HCT116 (cell line): ENCODE data around the gene ZNF107. TPM values are rescaled to one million over a fixed set of nuclear protein-coding genes. Genes with fewer than 3 reads are reported as not detected.
A peak's percentile ranks its signal among the peaks of the same experiment; 100 is the strongest.

ENCODE experiments used
- ATAC-seq: fragments of 200-7000 bp; cut with Tn5 transposase; 2 replicates; pipeline ENCODE4 v1.9.1; 2020; ENCODE audit warnings: mild to moderate bottlenecking, moderate library complexity
- BruUV-seq: library from RNA; stranded (reverse); fragments of 400-500 nt; replicated peaks from 2 replicates; lab custom pipeline; 2021; lab: Mats Ljungman, UMichigan
- CTCF ChIA-PET: fragments of 300-600 bp; sonication (Branson Sonifier 250); formaldehyde crosslinking; loops from one replicate; lab custom pipeline; 2021; ENCODE audit warnings: antibody characterized with exemption; lab: Charles Lee
- POLR2A ChIA-PET: fragments of 300-600, 350-600 bp; sonication (Branson Sonifier 250); formaldehyde crosslinking; loops from one replicate; lab custom pipeline; 2021; ENCODE audit warnings: antibody characterized with exemption; lab: Charles Lee
- RAD21 ChIA-PET, 2 experiments: fragments of 300-600 bp; sonication (Branson Sonifier 250); formaldehyde crosslinking; loops; one replicate each; lab custom pipeline; 2023; ENCODE audit warnings: low total read pairs in 2 of 2; ENCODE audit not compliant: uncharacterized antibody in 2 of 2, unreplicated experiment in 2 of 2, low non-redundant PET in 1 of 2; lab: Charles Lee
- DNase-seq: peaks from one replicate; pipeline ENCODE4 v3.0.0-alpha.2; 2010; ENCODE audit warnings: low read depth, low spot score
- H2AFZ ChIP-seq: fragments of 200-600 bp; shearing (Covaris generic), sonication (generic); 2 replicates; pipeline ENCODE4 v1.6.1; 2017; ENCODE audit warnings: low read depth, mixed run types, mixed read lengths, antibody characterized with exemption, low read length; ENCODE audit not compliant: poor library complexity, severe bottlenecking
- H3K27ac ChIP-seq: 2 replicates; pipeline ENCODE4 v1.5.1; 2012; ENCODE audit warnings: low read depth, low read length
- H3K27me3 ChIP-seq: fragments of 200-600 bp; sonication (generic); 2 replicates; pipeline ENCODE4 v1.6.1; 2016; ENCODE audit warnings: mixed run types, low read length, mixed read lengths; ENCODE audit not compliant: insufficient read depth
- H3K36me3 ChIP-seq, 2 experiments: fragments of 200-500 bp in 1 of 2; fragments of 200-600 bp in 1 of 2; sonication (Bioruptor generic) in 1 of 2; sonication (generic) in 1 of 2; 2 replicates each; pipeline versions ENCODE4 v1.5.1 to v1.6.1; 2014 to 2016; ENCODE audit warnings: low read length in 2 of 2, inconsistent platforms in 1 of 2, mixed read lengths in 1 of 2, mixed run types in 1 of 2; ENCODE audit not compliant: insufficient read depth in 2 of 2, control insufficient read depth in 1 of 2
- H3K4me1 ChIP-seq, 2 experiments: fragments of 200-600 bp in 1 of 2; sonication (generic) in 1 of 2; 2 replicates each; pipeline versions ENCODE4 v1.5.1 to v1.6.1; 2012 to 2017; ENCODE audit warnings: low read length in 2 of 2, inconsistent platforms in 1 of 2, mild to moderate bottlenecking in 1 of 2, mixed read lengths in 1 of 2, mixed run types in 1 of 2, moderate library complexity in 1 of 2; ENCODE audit not compliant: insufficient read depth in 2 of 2, control insufficient read depth in 1 of 2
- H3K4me2 ChIP-seq: fragments of 200-600 bp; sonication (generic); 2 replicates; pipeline ENCODE4 v1.6.1; 2017; ENCODE audit warnings: mixed run types, low read length, mixed read lengths
- H3K4me3 ChIP-seq, 2 experiments: fragments of 200-600 bp in 1 of 2; sonication (generic) in 1 of 2; replicated peaks in 1 of 2; 2 replicates each; pipeline ENCODE4 v1.5.1; 2011 to 2016; ENCODE audit warnings: low read length in 2 of 2, control low read depth in 1 of 2, low read depth in 1 of 2, mild to moderate bottlenecking in 1 of 2, mixed read lengths in 1 of 2, mixed run types in 1 of 2
- H3K79me2 ChIP-seq: fragments of 200-600 bp; sonication (generic); 2 replicates; pipeline ENCODE4 v1.6.1; 2017; ENCODE audit warnings: mild to moderate bottlenecking, mixed run types, low read length, moderate library complexity, mixed read lengths; ENCODE audit not compliant: insufficient read depth
- H3K9ac ChIP-seq: fragments of 200-600 bp; sonication (generic); 2 replicates; pipeline ENCODE4 v1.6.1; 2016; ENCODE audit warnings: low read length, mixed read lengths
- H3K9me2 ChIP-seq: fragments of 200-600 bp; sonication (generic), shearing (Covaris generic); 2 replicates; pipeline ENCODE4 v1.6.1; 2017; ENCODE audit warnings: mixed run types, mild to moderate bottlenecking, moderate library complexity; ENCODE audit not compliant: insufficient read depth
- H3K9me3 ChIP-seq, 2 experiments: fragments of 200-500 bp in 1 of 2; fragments of 200-600 bp in 1 of 2; sonication (Bioruptor generic) in 1 of 2; sonication (generic) in 1 of 2; 2 replicates each; pipeline ENCODE4 v1.6.1; 2014 to 2017; ENCODE audit warnings: low read length in 2 of 2, mixed read lengths in 2 of 2, inconsistent platforms in 1 of 2, low read depth in 1 of 2, mild to moderate bottlenecking in 1 of 2, mixed run types in 1 of 2, moderate library complexity in 1 of 2; ENCODE audit not compliant: control insufficient read depth in 1 of 2, insufficient read depth in 1 of 2
- H4K20me1 ChIP-seq: fragments of 200-600 bp; sonication (generic), shearing (Covaris generic); 2 replicates; pipeline ENCODE4 v1.6.1; 2017; ENCODE audit warnings: mixed run types, mild to moderate bottlenecking, moderate library complexity; ENCODE audit not compliant: insufficient read depth
- CTCF ChIP-seq, 3 experiments: fragments of 200-600 bp in 1 of 3; sonication (generic) in 1 of 3; IDR thresholded peaks in 2 of 3; conservative IDR thresholded peaks in 1 of 3; 2 replicates each; pipeline ENCODE4 v1.5.1; 2012 to 2017; ENCODE audit warnings: low read depth in 2 of 3, low read length in 2 of 3, antibody characterized with exemption in 1 of 3, borderline replicate concordance in 1 of 3, control low read depth in 1 of 3, mild to moderate bottlenecking in 1 of 3, mixed read lengths in 1 of 3, mixed run types in 1 of 3, moderate library complexity in 1 of 3; ENCODE audit not compliant: insufficient read depth in 1 of 3
- ELF1 ChIP-seq: IDR thresholded peaks from 2 replicates; pipeline ENCODE4 v1.6.1; 2012; ENCODE audit warnings: low read depth, borderline replicate concordance
- EZH2 ChIP-seq: fragments of 200-600 bp; sonication (generic); IDR thresholded peaks from 2 replicates; pipeline ENCODE4 v1.6.1; 2017; ENCODE audit warnings: antibody characterized with exemption, mixed run types
- FOSL1 ChIP-seq: IDR thresholded peaks from 2 replicates; pipeline ENCODE4 v1.6.1; 2012; ENCODE audit warnings: low read depth
- JUND ChIP-seq: IDR thresholded peaks from 2 replicates; pipeline ENCODE4 v1.6.1; 2012
- MAX ChIP-seq: IDR thresholded peaks from 2 replicates; pipeline ENCODE4 v1.6.1; 2012
- POLR2AphosphoS5 ChIP-seq: IDR thresholded peaks from 2 replicates; pipeline ENCODE4 v1.6.1; 2011; ENCODE audit warnings: mild to moderate bottlenecking, low read depth, low read length, moderate library complexity
- ZFX ChIP-seq: fragments of 450-650 bp; IDR thresholded peaks from 2 replicates; pipeline ENCODE4 v1.6.1; 2017
- ZNF274 ChIP-seq: fragments of 200-500 bp; sonication (Bioruptor generic); IDR thresholded peaks from 2 replicates; pipeline ENCODE4 v1.6.1; 2014; ENCODE audit warnings: mild to moderate bottlenecking, low read depth, low read length, inconsistent platforms
- intact Hi-C: fragments of 100-400 bp; cut with micrococcal nuclease; formaldehyde crosslinking; loops from 2 replicates; pipeline ENCODE4 v1.10.0; 2022
- total RNA-seq: library from RNA; stranded (reverse); gene quantifications from one replicate; pipeline ENCODE4 v1.2.1, GENCODE V29; 2021; ENCODE audit not compliant: unreplicated experiment

The ZNF107 gene
- total RNA-seq, 1 experiment from 2014 or later, result 6.2 TPM

- no peaks in the 10 kb centered on the region for H3K36me3 ChIP-seq
- no peak overlapping the region for H2AFZ ChIP-seq
- TF ChIP-seq CTCF (IDR thresholded peaks at IDR 0.05 in 2 of 3, conservative IDR thresholded peaks at IDR 0.05 in 1 of 3; ENCODE audit: borderline replicate concordance in 1 of 3, insufficient read depth in 1 of 3, low read depth in 2 of 3, low read length in 2 of 3), result peak in 2 of 3 experiments; percentile 51 to 69; a peak in 4 of 6 replicates
- TF ChIP-seq JUND, result no peak
- H3K4me2 ChIP-seq, result no peak overlapping the region
- no peaks in the 10 kb centered on the region for H3K9me2 ChIP-seq
- ChIA-PET CTCF (interaction anchor here (0.6 to 1.5 kb wide), 2 partner anchors 9 to 11 kb away, joined by 5 read pairs; no protein-coding TSS in a partner anchor), POLR2A (no interaction called here), RAD21 (interaction anchor here in 1 of 2 experiments (1.0 kb wide), 1 partner anchor 11 kb away, joined by 3 read pairs; no protein-coding TSS in a partner anchor)
- no peaks in the 10 kb centered on the region for H3K27me3 ChIP-seq
- H3K9me3 ChIP-seq, result no peaks in the 10 kb centered on the region
- H3K9ac ChIP-seq, result no peak overlapping the region
- no peaks in the 10 kb centered on the region for H3K4me1 ChIP-seq
- ATAC-seq (peak; percentile 77), DNase-seq (peak; percentile 16)
- H3K27ac ChIP-seq, result no peak overlapping the region
- no peaks in the 10 kb centered on the region for H3K79me2 ChIP-seq
- intact Hi-C loops, result no loop called here
- BruUV-seq, result no TSS peak
- no peaks in the 10 kb centered on the region for H4K20me1 ChIP-seq
- no peak overlapping the region for H3K4me3 ChIP-seq
These were observed 35.4 kb upstream of the ZNF107 start for GRCh38 chr7:64630496-64630895.

- H2AFZ ChIP-seq, result no peak overlapping the region
- H3K9me3 ChIP-seq, result no peaks in the 10 kb centered on the region
- no peaks in the 10 kb centered on the region for H3K79me2 ChIP-seq
- no peak overlapping the region for H3K4me2 ChIP-seq
- DNase-seq (no peak), ATAC-seq (no peak)
- no peak overlapping the region for H3K9ac ChIP-seq
- no TSS peak for BruUV-seq
- ChIA-PET CTCF (no interaction called here), POLR2A (no interaction called here), RAD21 (no interaction called here)
- no peak overlapping the region for H3K4me3 ChIP-seq
- no peaks in the 10 kb centered on the region for H3K27me3 ChIP-seq
- TF ChIP-seq ELF1, result no peak
- no peak for TF ChIP-seq POLR2AphosphoS5
- TF ChIP-seq EZH2, result no peak
- TF ChIP-seq CTCF (IDR thresholded peaks at IDR 0.05 in 2 of 3, conservative IDR thresholded peaks at IDR 0.05 in 1 of 3; ENCODE audit: borderline replicate concordance in 1 of 3, insufficient read depth in 1 of 3, low read depth in 2 of 3, low read length in 2 of 3), result no peak
- TF ChIP-seq ZFX, result no peak
- TF ChIP-seq ZNF274, result no peak
- no peak for TF ChIP-seq MAX
- TF ChIP-seq FOSL1, result no peak
- no peaks in the 10 kb centered on the region for H3K9me2 ChIP-seq
- no peaks in the 10 kb centered on the region for H3K36me3 ChIP-seq
- intact Hi-C loops, result no loop called here
- H3K4me1 ChIP-seq, result no peaks in the 10 kb centered on the region
- H3K27ac ChIP-seq, result no peak overlapping the region
- no peaks in the 10 kb centered on the region for H4K20me1 ChIP-seq
These were observed 33.9 kb upstream of the ZNF107 start for GRCh38 chr7:64632029-64632428.
